Hematopoietic multipotent progenitor cell treated with erythropoietin and hydrocortisone succinate and interleukin-3 and kit ligand, for 15 days (in vitro differentiated cells): ENCODE measurements around the gene SNX33.
"Not testable (repeated sequence)": the region's sequence is repeated elsewhere in the genome, so short reads cannot be mapped to it uniquely, and the experiment has no call there.

Source experiments
- DNase-seq: peaks from one replicate; pipeline ENCODE4 v3.0.0-alpha.2; 2015; ENCODE audit warnings: low spot score

Gene SNX33

DNA sequence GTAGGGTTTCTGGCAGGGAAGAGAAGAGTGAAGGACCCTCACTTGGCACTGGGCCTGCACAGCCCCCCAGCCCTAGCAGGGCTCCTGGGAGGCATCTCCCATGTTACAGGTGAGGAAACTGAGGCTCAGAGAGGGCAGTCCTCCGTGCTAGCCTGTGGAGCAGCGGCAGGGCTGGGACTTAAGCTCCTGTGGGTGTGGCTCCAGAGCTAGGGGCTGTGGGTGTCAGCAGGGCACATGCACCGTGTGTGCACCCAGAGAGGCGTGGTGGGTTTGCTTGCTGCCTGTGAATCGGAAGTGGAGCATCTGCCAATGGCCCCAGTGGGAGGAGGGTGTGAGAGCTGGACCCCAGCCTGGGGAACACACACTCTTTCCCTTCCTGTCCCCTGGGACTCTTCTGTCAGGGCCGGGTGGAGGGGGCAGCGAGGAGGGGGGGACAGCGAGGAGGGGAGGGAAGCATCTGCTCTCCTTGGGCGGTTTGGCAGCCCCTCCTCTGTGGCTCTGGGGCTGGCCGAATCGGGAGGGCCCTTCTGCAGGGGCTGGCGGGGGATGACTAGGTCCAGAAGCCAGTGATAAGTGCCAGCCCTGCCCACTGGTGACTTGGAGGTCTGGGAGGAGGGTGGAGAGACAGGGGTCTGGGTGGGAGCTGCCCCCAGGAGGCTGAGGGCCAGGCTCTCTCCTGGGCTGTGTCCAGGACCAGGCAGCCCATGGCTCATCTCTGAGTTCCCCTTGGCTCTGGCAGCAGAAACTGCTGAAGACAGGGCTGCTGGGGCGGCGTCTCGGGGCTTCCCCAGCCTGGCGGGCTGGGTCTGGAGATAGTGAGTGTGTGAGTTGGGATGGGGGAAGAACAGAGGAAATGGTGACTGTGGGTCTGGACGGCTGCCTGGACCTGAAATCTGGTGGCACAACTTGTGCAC is 52.5 kb downstream of the SNX33 start:
- DNase-seq: peak; percentile 46

DNA sequence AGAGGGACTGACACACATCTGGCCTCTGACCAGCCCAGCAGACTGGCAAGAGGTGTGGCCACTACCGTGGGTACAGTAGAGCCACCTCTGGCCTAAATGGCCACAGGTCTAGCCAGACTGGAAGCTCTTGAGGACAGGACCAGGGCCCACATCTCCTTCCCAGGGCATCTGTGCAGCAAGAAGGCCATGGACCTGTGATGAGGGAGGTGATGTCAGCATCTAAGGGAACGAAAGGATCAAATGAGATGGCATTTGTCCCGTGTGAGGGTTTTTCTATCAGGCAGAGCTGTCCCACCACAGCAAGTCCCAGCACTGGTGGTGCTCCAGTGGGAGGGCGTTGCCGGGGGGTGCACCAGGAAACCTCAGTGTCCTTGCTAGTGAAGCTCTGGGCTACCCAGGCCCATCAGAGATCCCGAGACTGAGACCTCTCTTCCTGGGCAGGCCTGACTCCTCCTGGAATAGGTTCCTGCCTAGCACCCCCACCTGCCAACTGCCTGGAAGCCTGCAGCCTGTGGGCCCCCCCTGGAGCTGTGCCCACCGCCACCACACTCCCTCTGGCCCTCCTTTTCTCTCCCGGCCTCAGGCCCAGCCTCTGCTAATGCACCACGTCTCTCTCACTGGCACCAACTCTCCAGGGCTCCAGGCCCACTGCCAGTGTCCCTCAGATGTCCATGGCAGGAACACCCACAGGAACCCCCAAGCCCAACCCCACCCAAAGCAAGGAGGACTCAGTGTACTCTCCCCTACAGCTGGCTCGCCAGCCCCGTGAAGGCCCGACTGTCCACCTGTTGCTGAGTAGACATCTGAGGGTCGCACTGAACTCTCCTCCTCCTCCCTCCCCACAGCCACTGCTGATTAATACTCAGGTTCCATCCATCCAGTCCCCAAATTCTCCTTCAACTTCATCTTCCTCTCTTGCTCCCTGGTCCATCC is 53.6 kb downstream of the SNX33 start:
- not testable (repeated sequence) for DNase-seq

DNA sequence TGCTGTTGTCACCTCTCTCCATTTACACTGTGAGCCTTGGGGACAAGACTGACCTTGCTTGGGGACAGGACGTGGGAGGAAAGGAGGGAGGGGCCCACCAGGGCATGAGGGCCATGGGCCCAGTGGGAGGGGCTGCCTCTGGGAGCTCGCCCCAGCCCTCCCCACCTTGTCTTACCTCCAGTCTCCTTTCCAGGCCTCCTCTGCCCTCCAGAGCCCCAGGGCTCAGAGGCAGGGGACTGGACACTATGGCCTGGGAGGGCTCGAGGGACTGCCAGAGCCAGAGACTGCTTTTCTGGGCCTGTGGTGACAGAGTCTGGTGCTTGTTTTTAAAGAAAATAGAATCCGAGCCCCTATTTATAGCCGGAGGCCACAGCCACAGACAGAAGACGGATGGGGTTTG is 54.7 kb downstream of the SNX33 start:
- DNase-seq: no peak

DNA sequence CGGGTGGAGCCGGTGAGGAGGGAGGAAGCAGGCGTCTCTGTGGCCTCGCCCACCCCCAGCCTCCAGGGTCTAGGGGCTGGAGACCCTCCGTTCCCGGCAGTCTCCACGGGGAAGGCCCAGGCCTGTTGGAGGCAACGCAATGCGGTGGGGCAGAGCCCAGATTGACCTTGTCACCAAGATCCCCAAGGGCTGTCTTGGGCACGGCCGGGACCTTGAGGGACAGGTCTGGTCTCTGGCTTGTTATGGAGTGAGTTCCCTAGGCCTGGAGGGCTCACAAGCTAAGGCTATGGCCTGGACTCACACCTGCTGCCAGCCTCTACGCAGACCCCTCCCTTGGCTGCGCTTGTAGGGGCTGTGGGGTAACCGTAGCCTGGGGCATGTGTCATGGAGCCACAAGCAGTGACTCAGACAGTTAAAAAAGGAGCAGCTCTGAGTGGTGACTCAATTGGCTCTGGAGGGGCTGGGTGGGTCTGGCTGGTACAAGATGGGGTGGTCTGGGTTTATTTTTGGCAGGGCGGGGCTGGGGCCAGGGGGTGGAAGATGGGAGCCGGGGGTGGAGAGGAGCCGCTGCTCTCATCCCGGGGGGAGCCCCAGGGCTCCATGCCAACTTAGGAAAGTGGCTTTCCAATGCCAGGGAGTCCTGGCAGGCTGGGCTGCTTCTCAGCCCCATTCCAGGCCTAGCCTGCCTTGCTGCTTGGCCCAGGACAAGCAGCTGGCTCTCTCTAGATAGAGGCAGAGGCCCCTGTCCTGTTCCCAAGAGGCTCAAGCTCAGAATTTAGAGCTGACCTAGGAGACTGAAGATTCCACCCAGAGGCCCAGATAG is 55.9 kb downstream of the SNX33 start:
- DNase-seq: not testable (repeated sequence)

DNA sequence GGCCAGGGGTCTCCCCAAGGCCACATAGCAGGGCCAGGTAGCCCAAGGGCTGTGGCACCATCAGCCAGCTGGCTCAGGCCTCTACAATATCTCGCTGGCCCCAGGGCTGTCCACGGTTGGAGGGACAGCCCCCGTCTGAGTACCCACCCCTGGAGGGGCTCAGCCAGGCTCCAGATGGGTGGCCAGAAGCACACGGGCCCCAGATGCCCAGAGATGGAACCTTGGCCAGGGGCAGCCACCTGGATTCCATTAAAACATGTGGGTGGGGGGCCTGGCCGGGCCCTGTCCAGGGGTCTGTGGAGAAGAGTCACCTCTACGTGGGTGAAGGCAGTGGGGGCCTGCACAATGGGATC is 56.5 kb downstream of the SNX33 start:
- no peak for DNase-seq

DNA sequence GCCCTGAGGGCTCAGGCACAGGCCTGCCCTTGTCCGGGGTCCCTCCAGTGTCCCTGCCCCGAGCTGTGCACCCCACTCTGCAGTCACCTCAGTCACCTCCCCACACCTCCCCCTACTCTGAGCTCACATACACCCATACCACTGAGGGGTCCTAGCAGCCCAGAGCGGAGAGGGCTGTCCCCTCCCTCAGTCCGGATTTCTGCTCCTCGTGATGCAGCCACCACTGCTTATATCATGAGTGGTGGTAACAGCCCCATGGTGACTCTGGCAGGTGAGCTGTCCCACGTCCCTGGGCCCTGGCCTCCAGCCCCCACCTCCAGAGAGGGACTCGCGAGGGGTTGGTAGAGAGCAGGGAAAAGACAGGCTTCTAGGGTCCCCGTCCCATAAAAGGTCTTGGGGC is 56.9 kb downstream of the SNX33 start:
- DNase-seq: no peak

DNA sequence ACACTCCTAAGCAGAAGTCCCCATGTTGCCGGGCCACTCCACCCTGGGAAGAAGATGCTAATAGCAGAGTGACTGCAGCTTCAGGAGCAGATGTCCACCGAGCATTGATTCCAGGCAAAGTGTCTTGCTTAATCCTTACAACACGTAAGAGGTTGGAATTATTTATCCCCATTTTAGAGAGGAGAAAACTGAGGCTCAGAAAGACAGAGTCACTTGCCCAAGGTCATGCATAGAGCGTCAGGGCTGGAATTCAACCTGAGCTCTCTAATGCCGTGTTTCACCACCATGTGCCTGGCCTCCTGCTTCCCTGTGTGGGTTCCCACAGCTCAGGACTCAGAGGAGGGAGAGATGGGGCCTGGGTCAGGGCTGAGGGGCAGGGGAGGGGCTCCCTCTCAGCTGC is 57.7 kb downstream of the SNX33 start:
- not testable (repeated sequence) for DNase-seq

DNA sequence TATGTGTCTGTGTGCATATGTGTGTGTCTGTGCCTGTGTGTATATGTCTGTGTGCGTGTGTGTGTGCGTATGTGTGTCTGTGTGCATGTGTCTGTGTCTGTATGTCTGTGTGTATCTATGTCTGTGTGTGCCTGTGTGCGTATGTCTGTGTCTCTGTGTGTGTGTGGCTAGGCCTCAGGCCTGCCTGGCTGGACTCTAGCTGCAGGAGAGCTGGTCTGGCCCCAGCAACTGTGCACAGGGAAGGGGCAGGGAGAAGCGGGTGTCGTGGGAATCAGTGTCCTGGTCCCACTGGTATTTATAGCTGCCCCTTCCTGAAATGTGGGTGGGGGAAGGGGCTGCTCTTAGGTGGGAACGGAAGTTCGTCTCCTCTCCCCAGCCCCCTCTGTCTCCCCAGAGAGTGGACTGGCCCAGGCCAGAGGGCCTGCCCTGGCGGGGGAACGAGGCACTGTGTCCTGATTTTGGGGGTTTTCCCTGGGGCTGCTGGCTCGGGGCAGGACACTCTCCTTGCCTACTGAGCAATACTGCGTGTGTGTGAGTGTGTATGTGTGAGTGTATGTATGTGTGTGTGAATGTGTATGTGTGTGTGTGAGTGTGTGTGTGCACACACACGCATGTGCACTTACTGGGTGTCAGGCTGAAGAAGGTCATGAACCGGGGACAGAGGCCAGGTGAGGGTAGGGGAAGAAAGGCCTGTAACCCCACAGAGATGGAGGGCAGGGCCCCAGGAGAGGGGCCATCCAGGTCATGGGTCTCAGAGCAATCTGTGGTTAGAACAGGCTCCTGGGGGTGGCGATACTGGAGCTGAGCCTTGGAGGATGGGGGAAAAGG is 58.4 kb downstream of the SNX33 start:
- no peak for DNase-seq

DNA sequence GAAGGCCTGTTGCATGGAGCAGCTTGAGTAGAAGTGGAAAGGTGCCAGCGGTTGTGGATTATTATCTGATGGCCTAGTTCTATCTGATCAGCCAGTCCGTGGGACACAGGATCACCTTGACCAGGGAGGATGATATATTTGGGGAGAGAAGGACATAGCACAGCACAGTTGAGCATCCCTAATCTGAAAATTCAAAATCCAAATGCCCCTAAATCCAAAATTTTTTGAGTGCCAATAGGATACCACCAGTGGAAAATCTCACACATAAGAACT is 58.9 kb downstream of the SNX33 start:
- DNase-seq: no peak

DNA sequence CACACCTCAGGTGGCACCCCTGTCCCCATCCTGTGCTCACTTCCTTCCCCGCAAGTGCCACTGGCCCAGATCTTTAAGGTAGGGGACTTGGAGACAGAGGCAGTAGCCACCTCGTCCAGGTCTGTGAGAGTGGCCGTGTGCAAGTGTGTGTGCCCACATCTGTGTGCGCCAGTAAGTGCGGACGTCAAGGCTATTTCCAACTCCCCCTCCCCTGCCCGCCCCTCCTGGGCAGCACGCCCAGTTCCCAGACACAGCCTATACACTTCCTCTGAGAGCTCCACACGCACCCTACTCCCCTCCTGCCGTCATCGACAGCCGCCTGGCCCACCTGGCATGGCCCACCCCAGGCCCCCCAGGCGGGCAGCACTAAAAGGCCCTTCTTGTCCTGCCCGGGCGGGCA is 61.7 kb downstream of the SNX33 start:
- not testable (repeated sequence) for DNase-seq

DNA sequence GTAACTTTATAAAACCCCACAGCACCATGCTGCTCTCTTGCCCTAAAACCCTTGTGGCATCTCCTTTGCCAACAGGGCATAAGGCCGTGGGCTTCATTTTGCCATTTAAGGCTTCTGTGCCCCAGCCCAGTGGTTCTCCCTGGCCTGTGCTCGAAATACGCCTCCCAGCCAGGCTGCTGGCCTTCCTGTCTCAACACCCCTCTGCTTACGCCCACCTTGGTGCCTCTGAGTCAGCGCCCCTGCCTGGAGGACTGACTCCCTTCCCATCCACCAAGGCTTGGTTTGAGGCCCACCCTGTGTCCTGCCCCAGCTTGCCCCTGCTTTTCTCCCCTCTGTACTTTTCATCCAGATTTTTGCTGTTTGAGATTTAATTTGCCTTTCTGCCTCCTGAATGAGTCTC is 63.2 kb downstream of the SNX33 start:
- DNase-seq: not testable (repeated sequence)

DNA sequence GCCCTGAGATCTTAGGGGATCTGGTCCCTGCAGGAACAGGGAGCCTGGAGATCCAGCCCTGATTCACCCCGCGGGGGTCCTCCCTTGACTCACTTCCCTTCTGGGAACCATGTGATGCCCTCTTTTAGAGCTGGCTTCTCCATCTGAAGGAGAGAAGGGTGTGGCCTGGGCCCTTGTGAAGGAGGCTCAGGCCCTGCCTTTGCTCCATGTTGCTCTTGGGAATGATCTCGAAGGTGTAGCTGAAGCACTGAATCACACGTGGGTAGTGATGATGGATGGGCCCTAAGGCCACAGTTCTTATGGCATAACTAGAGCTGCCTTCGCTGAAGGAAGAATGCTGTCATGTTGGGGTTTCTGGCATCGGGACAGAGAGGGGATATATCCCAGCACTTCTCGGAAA is 63.8 kb downstream of the SNX33 start:
- DNase-seq: not testable (repeated sequence)
